HG03039 (cell line): ENCODE results near the gene DIAPH1.

Experiments
- ATAC-seq: cut with Tn5 transposase; IDR thresholded peaks from one replicate; pipeline ENCODE4 v1.9.1; 2021; ENCODE audit warnings: mild to moderate bottlenecking, moderate library complexity; ENCODE audit not compliant: unreplicated experiment

Gene DIAPH1

DNA sequence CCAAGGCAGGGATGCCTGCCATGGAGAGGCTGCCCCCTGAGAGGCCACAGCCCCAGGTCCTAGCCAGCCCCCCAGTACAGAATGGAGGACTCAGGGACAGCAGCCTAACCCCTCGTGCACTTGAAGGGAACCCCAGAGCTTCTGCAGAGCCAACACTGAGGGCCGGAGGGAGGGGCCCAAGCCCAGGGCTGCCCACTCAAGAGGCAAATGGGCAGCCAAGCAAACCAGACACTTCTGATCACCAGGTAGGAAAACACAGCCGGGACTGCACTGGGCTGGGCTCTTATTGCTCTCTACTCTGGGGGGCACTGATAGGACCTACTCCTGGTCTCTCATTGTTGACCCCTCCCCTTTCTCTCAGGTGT, 21.2 kb upstream of the DIAPH1 start:
- ATAC-seq = no peak

DNA sequence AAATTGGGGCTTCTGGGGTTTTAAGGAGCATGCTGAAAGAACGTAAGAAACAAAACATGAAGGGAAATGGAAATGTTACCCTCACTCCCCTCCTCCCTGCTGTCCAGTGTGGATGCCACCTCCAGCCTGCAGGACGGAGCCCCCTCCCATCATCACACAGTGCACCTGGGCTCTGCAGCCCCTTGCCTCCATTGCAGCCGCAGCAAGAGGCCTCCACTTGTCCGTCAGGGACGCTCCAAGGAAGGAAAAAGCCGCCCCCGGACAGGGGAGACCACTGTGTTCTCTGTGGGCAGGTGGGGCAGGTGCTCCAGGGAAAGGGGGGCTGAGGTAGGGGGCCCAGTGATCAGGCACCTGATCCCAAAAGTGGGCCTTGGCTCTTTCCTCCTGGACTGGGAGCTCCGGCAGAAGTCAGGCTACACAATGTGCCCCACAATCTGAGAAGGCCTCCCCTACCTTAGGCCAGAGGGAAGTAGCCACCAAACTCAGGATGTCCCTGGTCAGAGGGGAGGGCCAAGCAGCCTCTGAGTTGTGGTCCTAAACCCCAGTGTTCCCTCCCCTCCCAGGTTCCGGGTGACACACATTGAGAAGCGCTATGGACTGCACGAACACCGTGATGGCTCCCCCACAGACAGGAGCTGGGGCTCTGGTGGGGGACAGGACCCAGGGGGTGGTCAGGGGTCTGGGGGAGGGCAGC, 20.7 kb upstream of the DIAPH1 start:
- no peak for ATAC-seq

DNA sequence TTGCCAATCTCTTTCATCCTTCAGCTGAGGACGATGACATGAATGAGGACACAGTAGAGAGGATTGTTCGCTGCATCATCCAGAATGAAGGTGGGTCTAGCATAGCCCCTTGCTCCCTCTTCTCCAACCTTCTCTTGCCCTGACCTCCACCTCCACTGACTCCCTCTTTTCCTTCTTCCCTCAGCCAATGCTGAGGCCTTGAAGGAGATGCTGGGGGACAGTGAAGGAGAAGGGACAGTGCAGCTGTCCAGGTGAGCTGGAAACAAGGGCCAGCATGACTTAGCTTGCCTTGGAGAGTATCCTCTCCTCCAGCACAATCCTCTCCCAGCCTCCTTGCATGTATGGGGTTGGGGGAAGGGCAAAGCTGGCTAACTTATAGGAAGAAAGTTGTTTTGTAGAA, 20.0 kb upstream of the DIAPH1 start:
- no peak for ATAC-seq

DNA sequence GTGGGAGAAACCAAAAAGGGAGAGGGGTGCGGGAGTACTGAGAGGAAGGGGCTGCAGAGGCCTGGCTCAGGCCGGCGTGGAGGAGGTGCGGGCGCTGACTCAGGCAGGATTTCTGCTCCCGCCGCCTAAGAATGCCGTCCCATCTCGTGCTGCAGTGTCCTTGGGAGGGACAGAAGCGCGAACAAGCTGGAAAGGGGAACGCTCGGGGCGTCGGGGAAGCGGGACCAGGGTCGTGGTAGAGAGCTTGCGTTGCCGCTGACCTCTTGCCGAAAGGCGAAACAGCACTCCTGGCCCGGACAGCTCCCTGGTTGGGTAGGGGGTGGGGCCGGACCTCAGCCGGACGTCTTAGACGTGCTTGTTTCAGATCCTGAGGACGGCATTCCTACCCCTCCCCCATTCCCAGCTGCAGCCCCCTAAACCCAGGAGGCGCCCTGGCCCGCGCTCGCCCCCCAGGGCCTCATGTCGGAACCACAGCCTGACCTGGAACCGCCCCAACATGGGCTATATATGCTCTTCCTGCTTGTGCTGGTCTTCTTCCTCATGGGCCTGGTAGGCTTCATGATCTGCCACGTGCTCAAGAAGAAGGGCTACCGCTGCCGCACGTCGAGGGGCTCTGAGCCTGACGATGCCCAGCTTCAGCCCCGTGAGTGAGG, 19.1 kb upstream of the DIAPH1 start:
- no peak for ATAC-seq

DNA sequence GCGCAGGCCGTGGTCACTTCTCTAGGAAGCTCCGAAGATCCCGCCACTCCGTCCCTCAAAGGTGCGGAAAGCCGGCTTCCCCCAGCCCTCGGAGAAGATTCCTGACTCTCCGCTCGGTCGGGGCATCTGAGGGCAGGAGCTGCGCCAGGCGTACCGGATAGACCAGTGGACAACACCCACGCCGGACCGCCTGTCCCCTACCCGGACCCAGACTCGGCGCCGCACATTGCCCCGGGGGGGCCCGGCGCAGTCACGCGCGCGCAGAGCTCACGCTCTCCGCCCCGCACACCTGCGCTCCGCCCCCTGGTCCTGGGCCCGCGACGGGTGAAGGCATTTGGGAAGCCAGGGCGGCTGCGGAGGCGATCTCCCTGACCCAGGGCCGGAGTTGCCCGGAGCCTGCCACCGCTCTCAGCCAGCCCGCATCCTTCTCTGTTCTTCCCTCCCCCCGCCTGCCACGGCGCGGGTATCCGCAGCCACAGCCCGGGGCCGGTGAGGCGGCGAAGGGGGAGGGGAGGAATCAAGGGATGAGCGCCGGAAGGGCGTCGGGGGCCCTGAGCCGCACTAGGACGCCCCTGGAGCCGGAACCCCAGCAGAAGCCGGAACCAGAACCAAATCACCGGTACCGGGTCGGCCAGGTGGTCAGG, 18.4 kb upstream of the DIAPH1 start:
- ATAC-seq = peak; percentile 19

- ATAC-seq = peak; percentile 72
These were observed 17.8 kb upstream of the DIAPH1 start, which contains the start of the genes HDAC3 and RELL2 for GRCh38 chr5:141636413-141637122. HDAC3 (minus strand) TSS chr5:141636849; CDS start chr5:141636790, 59 bp downstream. RELL2 (plus strand) TSS chr5:141636997; CDS start chr5:141638226, 1,229 bp downstream.

DNA sequence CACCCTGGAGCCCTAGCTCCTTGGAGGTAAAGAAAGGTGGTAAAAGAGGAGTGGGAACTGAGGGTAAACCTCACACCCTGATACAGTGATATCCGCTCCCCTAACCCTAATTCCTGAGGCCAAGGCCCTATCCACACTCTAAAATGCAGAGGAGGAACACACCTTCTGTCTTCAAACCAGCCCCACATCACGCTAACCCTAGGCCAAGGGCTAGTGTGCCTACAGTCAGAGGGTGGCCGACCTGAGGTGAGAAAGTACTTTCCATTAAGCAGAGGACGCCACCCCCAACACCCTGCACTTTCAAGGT, 17.3 kb upstream of the DIAPH1 start:
- ATAC-seq = no peak

DNA sequence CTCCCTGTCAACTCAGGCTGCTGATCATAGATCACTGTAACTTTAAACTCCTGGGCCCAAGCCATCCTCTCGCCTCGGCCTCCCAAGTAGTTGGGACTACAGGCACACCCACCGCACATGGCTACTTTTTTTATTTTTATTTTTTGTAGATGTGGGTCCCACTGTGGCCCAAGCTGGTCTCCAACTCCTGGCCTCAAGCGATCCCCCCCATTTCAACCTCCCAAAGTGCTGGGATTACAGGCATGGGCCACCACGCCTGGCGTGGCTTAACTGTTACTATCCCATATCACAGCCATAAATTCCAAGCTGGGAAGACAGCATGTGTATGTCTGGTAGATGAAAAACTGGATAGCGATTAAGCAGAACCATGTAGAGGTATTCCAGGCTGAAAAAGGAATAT, 16.8 kb upstream of the DIAPH1 start:
- no peak for ATAC-seq

GRCh38 chr5:141634720-141635119, 15.9 kb upstream of the DIAPH1 start:
- no peak for ATAC-seq

- peak; percentile 63 for ATAC-seq
These were observed 15.2 kb upstream of the DIAPH1 start for GRCh38 chr5:141633871-141634561.

GRCh38 chr5:141632650-141633049, 13.8 kb upstream of the DIAPH1 start:
- no peak for ATAC-seq

DNA sequence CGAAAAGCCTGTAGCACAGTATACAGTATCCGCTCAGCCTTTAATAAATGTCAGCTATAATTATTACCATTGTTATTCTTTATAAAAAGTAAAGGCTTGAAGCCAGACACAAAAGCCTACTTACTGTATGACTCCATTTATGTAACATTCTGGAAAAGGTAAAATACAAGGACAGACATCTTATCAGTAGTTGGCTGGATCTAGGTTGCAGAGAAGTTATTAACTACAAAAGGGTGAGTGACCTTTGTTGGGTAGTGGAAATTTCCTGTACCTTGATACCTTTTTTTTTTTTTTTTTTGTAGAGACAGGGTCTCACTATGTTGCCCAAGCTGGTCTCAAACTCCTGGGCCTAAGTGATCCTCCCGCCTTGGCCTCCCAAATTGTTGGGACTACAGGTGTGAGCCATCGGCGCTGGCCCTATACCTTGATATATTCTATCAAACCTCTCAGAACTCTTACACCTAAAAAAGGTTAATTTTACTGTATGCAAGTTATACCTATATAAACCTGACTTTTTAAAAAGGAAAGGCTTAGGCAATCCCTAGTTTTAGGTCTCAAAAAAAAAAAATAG, 11.9 kb upstream of the DIAPH1 start:
- ATAC-seq = no peak

- ATAC-seq = no peak
These were observed 9.5 kb upstream of the DIAPH1 start for GRCh38 chr5:141628175-141628788.

DNA sequence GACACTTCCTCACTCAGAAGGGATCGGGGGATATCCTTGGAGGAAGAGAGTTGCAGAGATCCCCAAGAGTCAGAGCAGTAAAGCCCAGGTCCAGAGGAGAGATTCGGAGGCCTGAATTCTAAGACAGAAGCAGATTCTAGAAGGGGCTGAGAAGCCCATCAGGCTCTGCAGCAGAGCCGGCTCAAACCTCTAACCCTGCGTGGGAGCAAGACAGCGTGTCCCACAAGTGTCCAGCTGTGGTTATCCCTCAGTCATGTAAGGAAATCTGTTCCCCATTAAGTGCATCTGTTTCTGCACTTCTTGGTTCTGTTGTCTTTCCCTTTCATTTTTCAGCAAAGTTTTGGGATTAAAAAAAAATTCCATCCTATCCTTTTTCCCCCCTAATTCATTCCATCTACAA, 4.8 kb upstream of the DIAPH1 start:
- ATAC-seq = no peak

DNA sequence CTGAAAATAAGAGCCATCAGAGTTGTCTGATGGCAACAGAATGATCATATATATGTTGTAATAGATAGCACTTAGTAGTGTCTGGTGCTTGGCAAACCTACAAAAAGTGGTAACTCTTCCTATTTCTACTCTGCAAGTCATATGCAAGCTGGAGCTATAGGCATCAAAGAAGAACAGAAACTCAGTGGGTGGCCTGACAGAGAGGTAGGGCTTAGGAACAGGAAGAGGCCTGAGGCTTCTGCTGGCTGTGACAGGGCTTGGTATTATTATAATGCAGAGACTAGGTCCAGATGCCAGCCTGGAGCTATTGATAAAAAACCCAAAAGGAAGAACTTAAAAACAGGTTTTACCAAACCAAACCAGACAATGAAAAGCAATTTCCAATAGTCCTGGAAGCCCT, 4.4 kb upstream of the DIAPH1 start:
- ATAC-seq = peak; percentile 38

- ATAC-seq = peak; percentile 16
These were observed 583 bp downstream of the DIAPH1 start for GRCh38 chr5:141618030-141618803.

- ATAC-seq = no peak
These were observed 1.1 kb downstream of the DIAPH1 start for GRCh38 chr5:141617682-141618029.

- no peak for ATAC-seq
These were observed 1.7 kb downstream of the DIAPH1 start for GRCh38 chr5:141617128-141617527.

GRCh38 chr5:141615991-141616720, 2.6 kb downstream of the DIAPH1 start:
- no peak for ATAC-seq
